GM18861 (cell line): Measurements from ENCODE around the gene MYO1E.

ENCODE experiments used
- ATAC-seq: cut with Tn5 transposase; IDR thresholded peaks from one replicate; pipeline ENCODE4 v1.9.1; 2021; ENCODE audit not compliant: unreplicated experiment

Gene MYO1E

DNA sequence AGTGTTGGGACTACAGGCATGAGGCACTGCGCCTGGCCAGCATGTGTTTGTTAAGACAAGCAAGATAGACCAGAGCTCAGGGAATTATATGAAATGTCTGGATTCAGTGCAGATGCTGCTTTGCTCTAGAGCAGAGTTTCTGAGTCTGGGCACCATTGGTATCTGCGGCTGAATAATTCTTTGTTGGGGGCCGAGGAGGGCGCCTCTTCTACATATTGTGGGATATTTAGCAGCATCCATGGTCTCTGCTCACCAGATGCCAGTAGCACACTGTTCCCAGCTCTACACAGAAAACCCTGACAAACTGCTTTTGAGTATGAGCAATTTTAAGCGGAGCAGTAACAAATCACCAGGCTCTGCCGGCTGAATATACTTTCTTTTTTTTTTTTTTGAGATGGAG, 169.7 kb downstream of the MYO1E start:
- ATAC-seq: no peak

- no peak for ATAC-seq
Observed at GRCh38 chr15:59200560-59200959, 172.1 kb downstream of the MYO1E start.

GRCh38 chr15:59199626-59200465, 172.8 kb downstream of the MYO1E start:
- ATAC-seq: no peak

DNA sequence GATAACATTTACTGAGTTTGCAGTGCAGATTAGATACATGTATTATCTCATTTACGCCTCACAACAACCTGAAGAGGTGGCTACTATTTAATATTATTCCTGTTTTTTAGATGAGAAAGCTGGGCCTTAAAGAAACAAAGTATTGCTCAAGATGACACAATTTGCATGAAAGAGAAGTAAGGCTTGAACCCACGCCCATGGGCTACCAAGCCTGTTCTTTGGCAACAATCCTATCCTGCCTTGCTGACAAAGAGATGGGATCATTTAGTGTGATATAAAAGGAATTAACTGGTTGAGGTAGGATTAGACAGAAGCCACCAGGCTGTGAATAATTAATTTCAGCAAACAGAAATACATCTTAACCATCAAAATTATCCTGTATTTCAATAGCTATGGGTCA, 175.2 kb downstream of the MYO1E start:
- ATAC-seq: no peak

GRCh38 chr15:59196416-59196815, 176.3 kb downstream of the MYO1E start:
- no peak for ATAC-seq

- no peak for ATAC-seq
Observed at GRCh38 chr15:59194639-59195325, 177.9 kb downstream of the MYO1E start.

DNA sequence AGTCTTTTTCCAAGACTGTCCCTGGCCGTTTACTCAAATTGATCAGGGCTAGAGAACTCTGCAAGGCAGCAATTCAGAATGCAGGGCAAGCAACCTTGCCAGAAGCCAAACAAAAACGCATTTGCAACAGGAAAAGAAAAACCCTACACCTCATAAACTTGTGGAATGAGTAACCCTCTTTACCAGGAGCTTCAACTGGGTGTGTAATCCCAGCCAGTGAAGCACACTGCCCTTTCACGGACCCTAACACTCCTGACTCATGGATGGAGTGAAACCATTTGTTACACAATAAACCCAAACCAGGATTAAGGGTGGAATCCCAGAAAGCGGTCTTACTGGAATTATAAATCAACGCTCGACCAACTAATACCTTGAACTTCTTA, 180.8 kb downstream of the MYO1E start:
- ATAC-seq: no peak

DNA sequence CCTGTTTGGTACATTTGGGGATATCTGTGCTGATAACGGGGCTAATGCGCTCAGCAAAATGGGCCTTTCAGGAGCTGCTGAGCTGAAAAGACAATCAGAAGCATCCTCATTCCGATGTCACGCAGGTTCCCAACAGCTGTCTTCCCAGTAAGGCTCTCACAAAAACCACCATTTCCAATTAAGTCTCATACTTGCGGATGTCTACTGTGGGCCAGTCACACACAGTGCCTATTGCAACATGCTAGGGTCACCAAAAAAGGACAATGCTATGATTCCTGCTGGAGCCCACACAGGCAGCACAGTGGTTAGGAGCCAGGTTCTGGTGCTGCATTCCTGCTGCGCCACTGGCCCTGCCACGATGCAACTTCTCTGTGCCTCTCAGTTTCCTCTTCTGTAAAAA, 182.4 kb downstream of the MYO1E start:
- ATAC-seq: no peak

- ATAC-seq: no peak
Observed at GRCh38 chr15:59189241-59189640, 183.4 kb downstream of the MYO1E start.

GRCh38 chr15:59186501-59186900, 186.2 kb downstream of the MYO1E start:
- ATAC-seq: no peak

- ATAC-seq: no peak
Observed at GRCh38 chr15:59185725-59186124, 186.9 kb downstream of the MYO1E start.

GRCh38 chr15:59180945-59181600, 191.6 kb downstream of the MYO1E start:
- no peak for ATAC-seq

GRCh38 chr15:59179717-59180116, 193.0 kb downstream of the MYO1E start:
- no peak for ATAC-seq

DNA sequence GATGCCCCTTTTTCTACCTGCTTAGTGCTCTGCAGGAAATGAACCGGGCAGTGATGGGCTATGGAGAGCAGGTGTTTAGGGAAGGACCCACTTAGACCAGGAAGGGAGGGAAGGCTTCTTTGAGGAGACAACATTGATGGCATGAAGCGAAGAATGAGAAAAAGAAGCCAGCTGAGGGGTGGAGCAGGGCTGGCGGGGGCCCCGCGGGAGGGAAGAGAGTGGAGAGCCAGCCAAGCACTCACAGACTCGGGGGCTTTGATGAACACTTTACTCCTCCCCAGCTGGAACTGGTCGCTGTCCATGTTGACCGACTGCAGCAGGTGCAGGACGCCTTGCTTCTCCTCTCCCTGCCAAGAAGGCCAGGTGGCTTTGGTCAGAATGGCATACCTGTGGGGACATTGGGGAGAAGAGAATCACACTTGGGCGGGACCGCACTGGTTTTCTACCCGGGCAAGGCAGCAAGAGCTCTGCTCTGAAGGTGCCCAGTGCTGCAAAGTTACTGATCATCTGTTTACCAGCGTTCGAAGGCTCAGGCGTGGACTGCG, 194.4 kb downstream of the MYO1E start:
- ATAC-seq: no peak

- ATAC-seq: no peak
Observed at GRCh38 chr15:59177317-59177660, 195.4 kb downstream of the MYO1E start.

GRCh38 chr15:59176653-59177316, 195.9 kb downstream of the MYO1E start:
- no peak for ATAC-seq

DNA sequence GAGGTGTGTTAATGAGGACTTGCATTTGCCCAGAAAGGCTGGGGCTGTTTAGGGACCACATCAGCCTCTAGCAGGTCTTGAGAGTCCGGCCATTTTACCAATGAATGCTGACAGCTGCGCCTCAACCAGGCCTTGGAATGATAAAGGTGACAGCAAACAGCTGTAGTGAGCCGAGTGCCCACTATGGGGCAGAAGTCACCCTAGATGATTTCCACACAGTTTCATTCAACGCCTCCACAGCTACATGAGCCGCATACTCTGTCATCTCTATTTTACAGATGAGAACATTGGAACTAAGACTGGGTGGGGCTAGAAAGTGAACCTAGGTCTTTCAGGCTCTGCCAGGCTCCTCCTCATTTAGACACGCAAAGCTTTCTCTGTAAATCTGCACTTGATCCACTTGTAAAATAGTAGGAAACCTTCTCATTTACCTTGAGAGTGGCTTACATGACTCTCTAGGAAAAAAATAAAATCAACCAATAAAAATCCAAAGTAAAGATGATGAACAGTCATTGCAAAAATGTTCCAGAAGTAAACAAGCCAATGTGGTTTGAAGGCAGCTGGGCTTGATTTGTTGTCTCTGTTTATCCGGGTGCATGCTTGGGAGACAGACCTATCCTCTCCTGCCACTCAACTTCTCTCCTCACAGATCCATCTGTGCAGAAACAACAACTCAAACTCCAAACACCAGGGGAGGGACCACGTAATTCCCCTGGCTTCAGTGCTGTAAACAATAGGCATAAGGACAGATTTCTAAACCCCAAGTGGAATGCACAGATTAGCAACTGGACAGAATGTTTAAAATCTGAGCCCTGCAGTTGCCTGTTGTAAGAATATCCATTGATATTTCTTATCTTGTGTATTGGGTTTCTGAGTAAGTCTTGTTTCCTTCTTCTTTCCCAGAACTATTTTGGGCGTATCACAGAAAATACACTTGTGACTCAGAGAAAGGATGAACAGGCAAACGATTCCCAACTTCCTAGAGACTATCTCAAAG, 197.5 kb downstream of the MYO1E start:
- ATAC-seq: no peak

- ATAC-seq: no peak
Observed at GRCh38 chr15:59174151-59174834, 198.4 kb downstream of the MYO1E start.

- ATAC-seq: no peak
Observed at GRCh38 chr15:59173194-59173593, 199.5 kb downstream of the MYO1E start.
